SK-N-SH (cell line): ENCODE results near the gene SIL1. TPM values are rescaled to one million over a fixed set of nuclear protein-coding genes. Genes with fewer than 3 reads are reported as not detected.

Experiments used
- CTCF ChIA-PET: fragments of 300-600, 350-600 bp; formaldehyde crosslinking; extraction: SDS; loops from one replicate; lab custom pipeline; 2021; lab: Yijun Ruan, JAX
- POLR2A ChIA-PET: fragments of 350-600 bp; sonication (Branson Sonifier 250); formaldehyde crosslinking; extraction: SDS; loops from one replicate; lab custom pipeline; 2020; ENCODE audit warnings: antibody characterized with exemption, inconsistent platforms; lab: Yijun Ruan, JAX
- DNase-seq: peaks from one replicate; pipeline ENCODE4 v3.0.0; 2012
- H2AFZ ChIP-seq: fragments of 200-600 bp; sonication (generic); 2 replicates; pipeline ENCODE4 v1.8.1; 2016; ENCODE audit warnings: antibody characterized with exemption, mild to moderate bottlenecking, low read depth
- H3F3A ChIP-seq: fragments of 200-600 bp; sonication (generic); replicated peaks from 2 replicates; pipeline ENCODE3; 2016; ENCODE audit warnings: antibody characterized with exemption, mild to moderate bottlenecking; ENCODE audit not compliant: insufficient read depth
- H3K27ac ChIP-seq, 2 experiments: fragments of 200-500 bp in 1 of 2; fragments of 200-600 bp in 1 of 2; sonication (Bioruptor generic) in 1 of 2; sonication (generic), shearing (Covaris generic) in 1 of 2; 2 replicates each; pipeline versions ENCODE4 v1.5.1 to v1.6.1; 2014 to 2016; ENCODE audit warnings: low read depth in 2 of 2, inconsistent platforms in 1 of 2, low read length in 1 of 2, mild to moderate bottlenecking in 1 of 2, mixed read lengths in 1 of 2
- H3K27me3 ChIP-seq: fragments of 200-600 bp; sonication (generic), shearing (Covaris generic); 2 replicates; pipeline ENCODE4 v1.6.1; 2016; ENCODE audit warnings: mixed run types; ENCODE audit not compliant: insufficient read depth
- H3K36me3 ChIP-seq, 2 experiments: fragments of 200-500 bp in 1 of 2; fragments of 200-600 bp in 1 of 2; sonication (Bioruptor generic) in 1 of 2; sonication (generic) in 1 of 2; replicated peaks in 1 of 2; 2 replicates each; pipeline versions ENCODE3 to v1.5.1; 2014 to 2016; ENCODE audit warnings: low read length in 1 of 2, mild to moderate bottlenecking in 1 of 2; ENCODE audit not compliant: insufficient read depth in 2 of 2, control insufficient read depth in 1 of 2
- H3K4me1 ChIP-seq, 2 experiments: fragments of 200-500 bp in 1 of 2; fragments of 200-600 bp in 1 of 2; sonication (Bioruptor generic) in 1 of 2; sonication (generic), shearing (Covaris generic) in 1 of 2; 2 replicates each; pipeline versions ENCODE4 v1.5.1 to v1.6.1; 2014 to 2016; ENCODE audit warnings: low read depth in 1 of 2, low read length in 1 of 2, mixed run types in 1 of 2; ENCODE audit not compliant: insufficient read depth in 2 of 2, control insufficient read depth in 1 of 2
- H3K4me2 ChIP-seq: fragments of 200-600 bp; sonication (generic), shearing (Covaris generic); 2 replicates; pipeline ENCODE4 v1.6.1; 2017; ENCODE audit warnings: mixed run types
- H3K4me3 ChIP-seq, 2 experiments: fragments of 200-500 bp in 1 of 2; fragments of 200-600 bp in 1 of 2; sonication (Bioruptor generic) in 1 of 2; sonication (generic), shearing (Covaris generic) in 1 of 2; 2 replicates each; pipeline versions ENCODE4 v1.5.1 to v1.8.1; 2014 to 2016; ENCODE audit warnings: low read depth in 2 of 2, inconsistent platforms in 1 of 2, low read length in 1 of 2, mild to moderate bottlenecking in 1 of 2, mixed read lengths in 1 of 2, moderate library complexity in 1 of 2
- H3K79me2 ChIP-seq: fragments of 200-600 bp; sonication (generic); 2 replicates; pipeline ENCODE4 v1.8.1; 2017; ENCODE audit warnings: mild to moderate bottlenecking; ENCODE audit not compliant: insufficient read depth
- H3K9ac ChIP-seq: fragments of 200-600 bp; sonication (generic); 2 replicates; pipeline ENCODE4 v1.6.1; 2017; ENCODE audit warnings: mixed run types
- H3K9me2 ChIP-seq: fragments of 200-600 bp; sonication (generic); 2 replicates; pipeline ENCODE4 v1.6.1; 2017; ENCODE audit warnings: mixed run types
- H3K9me3 ChIP-seq: fragments of 200-600 bp; sonication (generic); 2 replicates; pipeline ENCODE4 v1.6.1; 2017; ENCODE audit warnings: mixed run types, mild to moderate bottlenecking, moderate library complexity
- H4K20me1 ChIP-seq: fragments of 200-600 bp; sonication (generic); 2 replicates; pipeline ENCODE4 v1.6.1; 2017; ENCODE audit warnings: mild to moderate bottlenecking, mixed run types; ENCODE audit not compliant: insufficient read depth
- CHD2 ChIP-seq: fragments of 150-350 bp; IDR thresholded peaks from 2 replicates; pipeline ENCODE4 v1.6.1; 2018; ENCODE audit warnings: low read length; ENCODE audit not compliant: partially characterized antibody
- ELF1 ChIP-seq: IDR thresholded peaks from 2 replicates; pipeline ENCODE4 v1.4.0; 2012
- EP300 ChIP-seq, 2 experiments: IDR thresholded peaks; 2 replicates each; pipeline versions ENCODE4 v1.4.0 to v1.6.1; 2012; ENCODE audit warnings: borderline replicate concordance in 1 of 2, low read depth in 1 of 2, low read length in 1 of 2
- EZH2phosphoT487 ChIP-seq: fragments of 200-600 bp; sonication (generic); IDR thresholded peaks from 2 replicates; pipeline ENCODE4 v1.6.1; 2017; ENCODE audit warnings: low read depth, mixed run types, mild to moderate bottlenecking, antibody characterized with exemption, moderate library complexity, borderline replicate concordance
- FOSL2 ChIP-seq: IDR thresholded peaks from 2 replicates; pipeline ENCODE4 v1.4.0; 2012; ENCODE audit warnings: low read depth, mild to moderate bottlenecking, moderate library complexity, borderline replicate concordance
- GATA2 ChIP-seq: sonication (generic); formaldehyde crosslinking; IDR thresholded peaks from 2 replicates; pipeline ENCODE4 v1.5.0; 2020; ENCODE audit warnings: mild to moderate bottlenecking, missing genetic modification reagents
- MXI1 ChIP-seq: IDR thresholded peaks from 2 replicates; pipeline ENCODE4 v1.6.1; 2012; ENCODE audit warnings: mild to moderate bottlenecking, low read depth, low read length, improper control_type of control experiment
- NFIC ChIP-seq: IDR thresholded peaks from 2 replicates; pipeline ENCODE4 v1.4.0; 2012; ENCODE audit warnings: borderline replicate concordance
- NRF1 ChIP-seq: IDR thresholded peaks from 2 replicates; pipeline ENCODE4 v1.6.1; 2012; ENCODE audit warnings: low read depth, mild to moderate bottlenecking, low read length
- POLR2AphosphoS5 ChIP-seq: IDR thresholded peaks from 2 replicates; pipeline ENCODE4 v1.6.1; 2012; ENCODE audit warnings: low read depth, low read length
- RCOR1 ChIP-seq: fragments of 150-350 bp; IDR thresholded peaks from 2 replicates; pipeline ENCODE4 v1.6.1; 2017; ENCODE audit warnings: antibody characterized with exemption, low read length
- RFX5 ChIP-seq: IDR thresholded peaks from 2 replicates; pipeline ENCODE4 v1.6.1; 2012; ENCODE audit warnings: mild to moderate bottlenecking, improper control_type of control experiment, low read length
- SMC3 ChIP-seq: IDR thresholded peaks from 2 replicates; pipeline ENCODE4 v1.6.1; 2012; ENCODE audit warnings: low read depth, low read length, improper control_type of control experiment
- TAF1 ChIP-seq: IDR thresholded peaks from 2 replicates; pipeline ENCODE4 v1.6.1; 2012; ENCODE audit warnings: low read depth, mild to moderate bottlenecking, low read length, moderate library complexity, borderline replicate concordance
- TCF12 ChIP-seq: IDR thresholded peaks from 2 replicates; pipeline ENCODE4 v1.4.0; 2012
- WGBS: methylation state at CpG from one replicate; pipeline ENCODE4 v1.1.6; 2017; ENCODE audit warnings: low lambda C conversion rate; 5-methylcytosine and 5-hydroxymethylcytosine counted together
- polyA plus RNA-seq, 3 experiments: library from polyadenylated mRNA; depleted of rRNA; stranded (reverse); fragments of >200 nt; gene quantifications; 2 replicates each; pipeline ENCODE4 v1.2.3, GENCODE V29; 2012
- TF ChIP-seq, protein P1 (sequence below): fragments of 200-600 bp; sonication (generic); IDR thresholded peaks from 2 replicates; pipeline ENCODE4 v1.6.1; 2017; ENCODE audit warnings: antibody characterized with exemption, mild to moderate bottlenecking, moderate library complexity
- TF ChIP-seq, protein P2 (sequence below): fragments of 150-350 bp; IDR thresholded peaks from 2 replicates; pipeline ENCODE4 v1.6.1; 2017; ENCODE audit warnings: antibody characterized with exemption, low read length, low read depth, borderline replicate concordance
- TF ChIP-seq, protein P3 (sequence below): IDR thresholded peaks from 2 replicates; pipeline ENCODE4; 2012
- TF ChIP-seq, protein P4 (sequence below): IDR thresholded peaks from 2 replicates; pipeline ENCODE4 v1.4.0; 2012; ENCODE audit warnings: low read depth, borderline replicate concordance

Gene SIL1
- polyA plus RNA-seq, 1 of the 3 experiments (the other 2 are of a cell fraction), result 25.9 TPM

DNA sequence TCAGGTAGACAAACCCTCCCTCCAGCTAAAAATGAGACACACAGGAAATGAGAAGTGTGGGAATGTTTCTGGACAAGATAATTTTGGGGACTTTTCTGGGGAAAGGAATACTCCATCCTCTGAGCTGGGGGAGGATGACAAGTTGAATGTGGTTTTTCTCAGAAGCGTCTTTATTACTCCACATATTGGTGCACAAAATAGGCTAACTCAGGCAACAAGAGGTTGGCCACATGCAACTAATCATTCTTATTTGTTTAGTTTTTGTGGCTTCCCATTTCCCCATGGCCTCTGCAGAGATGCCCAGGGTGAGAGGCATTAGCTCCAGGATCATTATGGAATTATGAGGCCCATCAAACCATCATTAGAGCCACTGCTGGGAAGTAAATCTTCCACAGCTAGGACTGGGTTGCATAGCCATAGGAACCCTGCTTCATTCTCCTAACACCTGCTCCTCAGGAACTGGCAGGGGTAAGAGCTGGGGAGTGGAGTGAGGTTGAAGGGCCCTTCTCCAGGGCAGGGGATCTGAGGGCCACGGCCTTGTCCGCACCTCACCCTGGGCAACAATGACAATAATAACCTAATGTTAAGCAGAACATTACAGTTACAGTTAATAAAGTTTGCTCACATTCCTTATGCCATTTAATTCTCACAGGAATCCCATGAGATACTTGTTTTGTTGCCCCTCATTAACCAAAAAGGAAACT is 9.3 kb upstream of the SIL1 start:
- Histone ChIP-seq H3K4me2 (no peak overlapping the region), H3K4me3 (no peak overlapping the region), H3K4me1 (no peaks in the 10 kb centered on the region), H3K36me3 (no peaks in the 10 kb centered on the region), H3F3A (no peaks in the 10 kb centered on the region), H4K20me1 (no peaks in the 10 kb centered on the region), H3K9ac (no peak overlapping the region), H3K27me3 (no peaks in the 10 kb centered on the region), H3K27ac (no peak overlapping the region), H3K79me2 (no peaks in the 10 kb centered on the region), H2AFZ (no peak overlapping the region), H3K9me2 (no peaks in the 10 kb centered on the region), H3K9me3 (no peaks in the 10 kb centered on the region)
- ChIA-PET POLR2A (no interaction called here), CTCF (interaction anchor here (0.7 to 1.2 kb wide), 2 partner anchors 383 to 415 kb away, joined by 3 read pairs; no protein-coding TSS in a partner anchor)
- no peak for TF ChIP-seq NRF1
- TF ChIP-seq TAF1, result no peak
- TF ChIP-seq, protein P1, sequence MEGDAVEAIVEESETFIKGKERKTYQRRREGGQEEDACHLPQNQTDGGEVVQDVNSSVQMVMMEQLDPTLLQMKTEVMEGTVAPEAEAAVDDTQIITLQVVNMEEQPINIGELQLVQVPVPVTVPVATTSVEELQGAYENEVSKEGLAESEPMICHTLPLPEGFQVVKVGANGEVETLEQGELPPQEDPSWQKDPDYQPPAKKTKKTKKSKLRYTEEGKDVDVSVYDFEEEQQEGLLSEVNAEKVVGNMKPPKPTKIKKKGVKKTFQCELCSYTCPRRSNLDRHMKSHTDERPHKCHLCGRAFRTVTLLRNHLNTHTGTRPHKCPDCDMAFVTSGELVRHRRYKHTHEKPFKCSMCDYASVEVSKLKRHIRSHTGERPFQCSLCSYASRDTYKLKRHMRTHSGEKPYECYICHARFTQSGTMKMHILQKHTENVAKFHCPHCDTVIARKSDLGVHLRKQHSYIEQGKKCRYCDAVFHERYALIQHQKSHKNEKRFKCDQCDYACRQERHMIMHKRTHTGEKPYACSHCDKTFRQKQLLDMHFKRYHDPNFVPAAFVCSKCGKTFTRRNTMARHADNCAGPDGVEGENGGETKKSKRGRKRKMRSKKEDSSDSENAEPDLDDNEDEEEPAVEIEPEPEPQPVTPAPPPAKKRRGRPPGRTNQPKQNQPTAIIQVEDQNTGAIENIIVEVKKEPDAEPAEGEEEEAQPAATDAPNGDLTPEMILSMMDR, result no peak
- TF ChIP-seq NFIC, result no peak
- TF ChIP-seq TCF12, result no peak
- TF ChIP-seq MXI1, result no peak
- no peak for TF ChIP-seq GATA2 (CRISPR knock-in tag)
- no peak for TF ChIP-seq FOSL2
- TF ChIP-seq CHD2, result no peak
- no peak for TF ChIP-seq RCOR1
- TF ChIP-seq, protein P2, sequence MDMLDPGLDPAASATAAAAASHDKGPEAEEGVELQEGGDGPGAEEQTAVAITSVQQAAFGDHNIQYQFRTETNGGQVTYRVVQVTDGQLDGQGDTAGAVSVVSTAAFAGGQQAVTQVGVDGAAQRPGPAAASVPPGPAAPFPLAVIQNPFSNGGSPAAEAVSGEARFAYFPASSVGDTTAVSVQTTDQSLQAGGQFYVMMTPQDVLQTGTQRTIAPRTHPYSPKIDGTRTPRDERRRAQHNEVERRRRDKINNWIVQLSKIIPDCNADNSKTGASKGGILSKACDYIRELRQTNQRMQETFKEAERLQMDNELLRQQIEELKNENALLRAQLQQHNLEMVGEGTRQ, result no peak
- TF ChIP-seq, protein P3, sequence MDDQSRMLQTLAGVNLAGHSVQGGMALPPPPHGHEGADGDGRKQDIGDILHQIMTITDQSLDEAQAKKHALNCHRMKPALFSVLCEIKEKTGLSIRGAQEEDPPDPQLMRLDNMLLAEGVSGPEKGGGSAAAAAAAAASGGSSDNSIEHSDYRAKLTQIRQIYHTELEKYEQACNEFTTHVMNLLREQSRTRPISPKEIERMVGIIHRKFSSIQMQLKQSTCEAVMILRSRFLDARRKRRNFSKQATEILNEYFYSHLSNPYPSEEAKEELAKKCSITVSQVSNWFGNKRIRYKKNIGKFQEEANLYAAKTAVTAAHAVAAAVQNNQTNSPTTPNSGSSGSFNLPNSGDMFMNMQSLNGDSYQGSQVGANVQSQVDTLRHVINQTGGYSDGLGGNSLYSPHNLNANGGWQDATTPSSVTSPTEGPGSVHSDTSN, result no peak
- TF ChIP-seq, protein P4, sequence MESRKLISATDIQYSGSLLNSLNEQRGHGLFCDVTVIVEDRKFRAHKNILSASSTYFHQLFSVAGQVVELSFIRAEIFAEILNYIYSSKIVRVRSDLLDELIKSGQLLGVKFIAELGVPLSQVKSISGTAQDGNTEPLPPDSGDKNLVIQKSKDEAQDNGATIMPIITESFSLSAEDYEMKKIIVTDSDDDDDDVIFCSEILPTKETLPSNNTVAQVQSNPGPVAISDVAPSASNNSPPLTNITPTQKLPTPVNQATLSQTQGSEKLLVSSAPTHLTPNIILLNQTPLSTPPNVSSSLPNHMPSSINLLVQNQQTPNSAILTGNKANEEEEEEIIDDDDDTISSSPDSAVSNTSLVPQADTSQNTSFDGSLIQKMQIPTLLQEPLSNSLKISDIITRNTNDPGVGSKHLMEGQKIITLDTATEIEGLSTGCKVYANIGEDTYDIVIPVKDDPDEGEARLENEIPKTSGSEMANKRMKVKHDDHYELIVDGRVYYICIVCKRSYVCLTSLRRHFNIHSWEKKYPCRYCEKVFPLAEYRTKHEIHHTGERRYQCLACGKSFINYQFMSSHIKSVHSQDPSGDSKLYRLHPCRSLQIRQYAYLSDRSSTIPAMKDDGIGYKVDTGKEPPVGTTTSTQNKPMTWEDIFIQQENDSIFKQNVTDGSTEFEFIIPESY, result no peak
- no peak for TF ChIP-seq SMC3
- no peak for TF ChIP-seq EZH2phosphoT487
- TF ChIP-seq EP300 (IDR thresholded peaks at IDR 0.05; ENCODE audit: borderline replicate concordance in 1 of 2, low read depth in 1 of 2, low read length in 1 of 2), result no peak
- TF ChIP-seq ELF1, result no peak
- TF ChIP-seq POLR2AphosphoS5, result no peak
- no peak for TF ChIP-seq RFX5
- DNase-seq, result no peak
- 82% methylated on average over 2 of the region's 3 CpGs for WGBS
